GM18520 (cell line): ENCODE measurements around the gene CTNNBL1.
"Not testable (repeated sequence)": the region's sequence is repeated elsewhere in the genome, so short reads cannot be mapped to it uniquely, and the experiment has no call there.

Source experiments
- ATAC-seq: cut with Tn5 transposase; IDR thresholded peaks from one replicate; pipeline ENCODE4 v1.9.1; 2021; ENCODE audit not compliant: unreplicated experiment

CTNNBL1 gene

GRCh38 chr20:37704955-37705354, 11.1 kb downstream of the CTNNBL1 start:
- no peak for ATAC-seq

DNA sequence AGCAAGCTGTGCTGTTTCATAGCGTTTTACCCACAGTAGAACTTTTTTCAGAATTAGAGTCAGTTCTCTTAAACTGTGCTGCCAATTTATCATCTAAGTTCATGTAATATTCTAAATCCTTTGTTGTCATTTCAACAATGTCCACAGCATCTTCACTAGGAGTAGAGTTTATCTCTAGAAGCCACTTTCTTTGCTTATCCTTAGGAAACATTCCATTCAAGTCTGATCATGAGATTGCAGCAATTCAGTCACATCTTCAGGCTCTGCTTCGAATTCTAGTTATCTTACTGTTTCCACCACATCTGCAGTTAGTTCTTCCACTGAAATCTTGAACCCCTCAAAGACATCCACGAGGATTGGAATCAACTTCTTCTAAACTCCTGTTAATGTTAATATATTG, 12.5 kb downstream of the CTNNBL1 start:
- ATAC-seq, result no peak

DNA sequence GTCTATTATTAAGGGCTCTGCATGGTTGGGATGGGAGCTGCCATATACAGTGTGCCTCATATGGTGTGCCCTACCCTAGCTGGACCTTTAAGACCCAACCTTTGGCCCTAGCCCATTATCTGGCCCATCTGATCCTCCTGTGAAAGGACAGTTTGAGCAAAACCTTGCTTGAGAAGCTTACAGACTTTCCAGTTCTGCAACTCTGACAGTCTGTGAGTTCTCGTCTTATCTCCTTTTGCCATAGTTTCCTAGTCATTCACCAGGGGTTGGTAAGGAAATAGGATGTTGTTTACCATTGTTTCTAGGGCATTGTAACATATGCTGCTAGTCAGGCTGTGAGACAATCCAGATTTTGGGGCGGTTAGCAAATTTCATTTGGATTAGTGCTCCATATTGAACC, 17.2 kb downstream of the CTNNBL1 start:
- no peak for ATAC-seq

DNA sequence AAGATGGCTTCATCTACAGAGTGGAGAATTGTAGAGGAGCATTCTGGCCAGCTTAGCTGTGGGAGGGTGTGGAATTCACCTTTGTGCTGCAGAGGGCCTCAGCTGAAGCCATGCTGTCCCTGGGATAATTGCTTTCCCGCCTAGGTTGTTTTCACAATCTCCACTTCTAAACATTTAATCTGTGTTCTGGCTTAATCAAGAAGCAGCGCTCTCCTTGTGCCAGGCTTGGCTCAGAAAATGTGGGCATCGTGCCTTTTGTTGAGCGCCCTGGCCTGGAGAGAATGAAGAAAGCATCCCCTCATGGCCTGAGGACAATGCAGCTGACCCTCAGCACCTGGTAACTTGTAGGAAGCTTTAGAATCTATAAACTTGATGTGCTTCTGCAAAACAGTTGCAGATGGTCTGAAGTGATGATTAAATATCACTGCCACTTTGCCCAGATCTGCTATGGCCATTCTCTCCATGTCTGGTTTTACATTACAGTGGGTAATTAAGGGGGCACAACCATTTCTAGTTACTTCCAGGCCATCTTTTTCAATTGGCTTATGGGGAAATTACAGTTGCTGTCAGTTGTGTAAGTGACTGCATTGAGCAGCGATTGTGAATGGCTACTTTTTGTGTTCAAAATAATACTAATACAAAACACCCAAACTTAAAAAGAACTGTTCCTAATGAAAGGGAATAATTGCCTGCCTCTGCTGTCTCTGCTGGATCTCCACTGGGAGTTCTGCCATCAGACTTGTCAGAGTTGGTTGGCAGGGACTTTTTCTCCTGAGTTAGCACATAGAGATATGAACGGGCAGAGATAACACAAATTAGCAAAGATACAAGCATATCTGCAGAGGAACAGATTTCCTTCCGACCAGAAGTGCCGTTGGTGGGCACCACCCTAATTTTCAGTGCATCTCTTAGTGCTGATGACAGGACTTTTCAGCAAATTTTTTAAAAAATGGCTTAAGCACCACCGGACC, 18.4 kb downstream of the CTNNBL1 start:
- no peak for ATAC-seq

DNA sequence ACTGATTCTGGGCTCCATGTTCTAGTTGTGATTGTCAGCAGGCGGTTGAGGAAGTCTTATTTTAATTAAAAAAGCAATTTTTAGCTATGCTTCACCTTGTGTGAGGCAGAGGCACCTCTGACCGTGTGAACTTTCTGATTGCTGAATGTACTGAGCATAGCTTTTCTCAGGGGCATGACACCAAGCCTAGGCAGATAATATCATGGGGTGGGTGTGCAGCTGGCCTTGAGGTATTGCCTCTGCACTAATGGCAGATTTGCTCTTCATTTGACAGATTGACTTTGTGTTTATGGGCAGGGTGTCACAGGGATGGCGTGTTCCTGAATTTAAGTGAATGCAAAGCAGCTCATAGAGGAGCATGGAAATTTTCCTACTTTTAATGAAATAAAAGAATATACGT, 19.6 kb downstream of the CTNNBL1 start:
- ATAC-seq, result no peak

GRCh38 chr20:37714978-37715672, 21.3 kb downstream of the CTNNBL1 start:
- no peak for ATAC-seq

GRCh38 chr20:37721751-37722150, 27.9 kb downstream of the CTNNBL1 start:
- no peak for ATAC-seq

- ATAC-seq, result not testable (repeated sequence)
Measured at GRCh38 chr20:37722312-37722711, 28.5 kb downstream of the CTNNBL1 start.

- no peak for ATAC-seq
Measured at GRCh38 chr20:37723668-37724067, 29.8 kb downstream of the CTNNBL1 start.

- ATAC-seq, result no peak
Measured at GRCh38 chr20:37725165-37725564, 31.3 kb downstream of the CTNNBL1 start.

DNA sequence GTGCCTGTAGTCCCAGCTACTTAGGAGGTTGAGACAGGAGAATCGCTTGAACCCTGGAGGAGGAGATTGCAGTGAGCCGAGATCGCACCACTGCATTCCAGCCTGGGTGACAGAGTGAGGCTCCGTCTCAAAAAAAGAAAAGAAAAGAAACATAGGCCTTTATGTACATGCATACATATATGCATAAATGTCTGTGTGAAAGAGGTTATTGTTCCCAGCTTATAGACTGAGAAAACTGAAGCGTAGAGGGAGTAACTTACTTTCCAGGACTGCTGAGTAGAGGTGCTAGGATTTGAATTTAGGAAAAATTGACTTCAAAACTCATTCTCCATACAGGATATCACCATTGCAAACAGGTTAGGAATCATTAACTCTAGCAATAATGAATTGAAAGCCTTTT, 32.0 kb downstream of the CTNNBL1 start:
- ATAC-seq, result no peak

DNA sequence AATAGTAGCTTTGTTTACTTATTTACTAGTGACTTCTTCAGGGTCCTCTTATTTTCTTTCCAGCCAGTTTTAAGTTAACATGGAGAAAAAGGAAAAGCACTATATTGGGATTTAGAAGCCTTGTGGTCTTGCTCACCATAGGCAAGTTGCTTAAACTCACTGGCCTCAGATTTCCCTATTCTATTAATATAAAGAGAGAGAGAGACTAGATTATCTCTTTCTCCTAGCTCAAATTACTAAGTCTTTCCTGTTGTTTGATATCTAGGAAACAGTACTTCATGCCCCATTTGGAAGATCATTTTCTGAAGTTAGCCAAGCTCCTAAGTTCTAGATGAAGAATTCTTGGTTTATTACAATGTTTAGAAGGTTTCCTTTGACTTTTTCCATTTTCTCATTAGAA, 32.5 kb downstream of the CTNNBL1 start:
- ATAC-seq, result no peak

DNA sequence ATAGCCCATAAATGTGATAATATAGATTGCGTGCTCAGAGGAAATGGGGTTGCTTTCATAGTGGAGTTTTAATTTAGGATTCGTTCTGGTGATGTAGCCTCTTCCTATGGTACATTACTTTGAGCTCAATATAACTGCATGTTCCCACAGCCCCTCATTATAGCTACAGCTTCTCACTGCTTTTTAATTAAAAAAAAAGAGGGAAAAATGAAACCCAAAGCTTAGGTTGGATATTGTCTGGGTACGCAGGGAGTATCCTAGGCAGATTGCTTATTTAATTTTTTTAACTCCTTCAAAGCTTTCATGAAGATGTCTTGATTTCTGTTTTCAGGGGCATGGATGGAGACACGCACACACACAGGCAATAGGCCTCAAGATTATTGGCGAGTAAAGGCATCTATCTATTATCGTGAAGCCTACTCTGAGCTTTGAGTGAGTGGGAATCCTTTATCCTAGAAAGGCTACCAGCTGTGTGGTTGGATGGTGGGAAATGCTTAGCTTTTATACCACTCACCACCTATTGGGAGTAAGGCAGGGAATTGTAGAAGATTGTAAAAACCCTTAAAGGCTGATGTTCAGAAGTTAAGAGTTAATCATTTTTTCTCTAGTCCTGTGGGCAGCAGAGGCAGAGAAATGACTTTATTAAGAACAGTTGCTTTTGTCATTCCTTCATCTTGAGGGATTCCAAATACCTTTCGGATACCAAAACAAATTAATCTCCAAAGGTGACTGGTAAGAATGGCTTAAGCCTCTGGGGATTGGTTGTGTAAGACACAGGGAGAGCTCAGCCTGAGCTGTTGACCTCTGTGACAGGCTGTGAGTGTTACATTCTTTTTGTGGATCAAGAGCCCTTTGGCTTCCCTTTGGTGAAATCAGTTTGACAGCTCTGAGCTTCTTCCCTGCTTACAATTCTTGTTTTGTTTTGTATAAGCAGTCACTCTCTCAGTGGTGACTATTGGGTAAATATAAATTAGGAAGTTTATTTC, 33.4 kb downstream of the CTNNBL1 start:
- no peak for ATAC-seq

GRCh38 chr20:37727957-37728634, 34.3 kb downstream of the CTNNBL1 start:
- ATAC-seq, result no peak

DNA sequence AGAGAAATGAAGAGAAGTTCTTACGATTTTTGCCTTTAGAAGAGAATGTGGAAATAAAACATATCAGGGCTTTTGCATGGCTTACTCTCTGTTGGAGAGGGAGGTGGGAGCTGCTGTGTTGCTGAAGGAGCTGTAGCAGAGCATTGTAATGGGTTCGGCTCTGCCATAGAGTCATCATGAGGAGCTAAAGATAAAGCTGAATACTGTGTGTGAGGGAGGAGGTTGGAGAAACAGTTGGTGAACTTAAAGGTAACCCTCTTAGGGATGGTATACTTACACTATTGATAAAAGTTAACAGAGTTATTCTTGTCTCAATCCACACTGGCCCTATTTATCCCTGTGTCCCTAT, 34.8 kb downstream of the CTNNBL1 start:
- ATAC-seq, result no peak

- no peak for ATAC-seq
Measured at GRCh38 chr20:37729452-37729851, 35.6 kb downstream of the CTNNBL1 start.

- ATAC-seq, result no peak
Measured at GRCh38 chr20:37729909-37730308, 36.1 kb downstream of the CTNNBL1 start.

DNA sequence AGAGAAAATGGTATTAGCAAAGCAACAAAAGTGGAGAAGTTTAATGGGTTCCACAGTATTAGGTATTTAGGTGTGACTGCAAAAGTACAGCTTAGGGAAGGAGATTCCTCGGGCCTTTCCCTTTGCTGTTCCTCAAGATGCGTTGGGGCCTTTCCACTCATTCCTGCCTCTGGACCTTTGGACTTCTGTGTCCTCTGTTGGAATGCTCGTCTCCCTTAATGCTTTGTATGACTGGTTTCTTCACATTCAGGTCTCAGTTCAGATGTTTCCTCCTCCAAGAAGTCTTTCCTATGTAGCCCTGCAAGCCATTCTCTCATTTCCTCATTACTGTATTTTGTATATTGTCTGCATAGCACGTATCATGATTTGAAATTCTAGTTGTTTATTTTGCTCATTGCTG, 39.6 kb downstream of the CTNNBL1 start:
- no peak for ATAC-seq

- no peak for ATAC-seq
Measured at GRCh38 chr20:37734228-37734985, 40.6 kb downstream of the CTNNBL1 start.

GRCh38 chr20:37735541-37735940, 41.7 kb downstream of the CTNNBL1 start:
- no peak for ATAC-seq
